ENCODE data around the gene SYT1.
"Not testable (repeated sequence)": the region's sequence is repeated elsewhere in the genome, so short reads cannot be mapped to it uniquely, and the experiment has no call there.

Gene SYT1

GRCh38 chr12:78864403-78864869 is at the start of gene SYT1:
SYT1 (plus strand) TSS chr12:78864774.
- peak within 1 kb of the TSS; percentile 70 for H3K4me3 ChIP-seq (ENCODE audit: low read length)
- no peak for TF ChIP-seq CTCF (IDR thresholded peaks at IDR 0.05; ENCODE audit: insufficient read depth, low read depth, low read length, missing control alignments)
- peak; percentile 91 for DNase-seq (ENCODE audit: low read depth)

GRCh38 chr12:78818487-78818886 is 46.1 kb upstream of the SYT1 start:
- peak; percentile 4 for DNase-seq (ENCODE audit: low read depth)
- TF ChIP-seq CTCF (IDR thresholded peaks at IDR 0.05; ENCODE audit: insufficient read depth, low read depth, low read length, missing control alignments) = no peak

GRCh38 chr12:78820946-78821345 is 43.6 kb upstream of the SYT1 start:
- DNase-seq (ENCODE audit: low read depth) = no peak
- no peak overlapping the region for H3K4me3 ChIP-seq (ENCODE audit: low read length)
- TF ChIP-seq CTCF (IDR thresholded peaks at IDR 0.05; ENCODE audit: insufficient read depth, low read depth, low read length, missing control alignments) = no peak

More at GRCh38 chr12:78818487-78818886, 46.1 kb upstream of the SYT1 start:
- no peak overlapping the region for H3K4me3 ChIP-seq (ENCODE audit: low read length)

GRCh38 chr12:78824918-78825317 is 39.7 kb upstream of the SYT1 start:
- no peak overlapping the region for H3K4me3 ChIP-seq (ENCODE audit: low read length)
- no peak for DNase-seq (ENCODE audit: low read depth)
- TF ChIP-seq CTCF (IDR thresholded peaks at IDR 0.05; ENCODE audit: insufficient read depth, low read depth, low read length, missing control alignments) = no peak

- H3K4me3 ChIP-seq (ENCODE audit: low read length) = no peak overlapping the region
- TF ChIP-seq CTCF (IDR thresholded peaks at IDR 0.05; ENCODE audit: insufficient read depth, low read depth, low read length, missing control alignments) = no peak
- peak; percentile 47 for DNase-seq (ENCODE audit: low read depth)
Observed at GRCh38 chr12:78829690-78830089, 34.9 kb upstream of the SYT1 start.

GRCh38 chr12:78835493-78835892 is 29.1 kb upstream of the SYT1 start:
- no peak overlapping the region for H3K4me3 ChIP-seq (ENCODE audit: low read length)
- TF ChIP-seq CTCF (IDR thresholded peaks at IDR 0.05; ENCODE audit: insufficient read depth, low read depth, low read length, missing control alignments) = no peak
- DNase-seq (ENCODE audit: low read depth) = peak; percentile 11

GRCh38 chr12:78840518-78841019 is 24.0 kb upstream of the SYT1 start:
- H3K4me3 ChIP-seq (ENCODE audit: low read length); DNase-seq (ENCODE audit: low read depth): not testable (repeated sequence)
